Esophagus squamous epithelium (tissue), 4 donors: Measurements from ENCODE around the gene GTSE1.

ENCODE experiments used
- CTCF ChIP-seq, 6 experiments: fragments of 450-650 bp in 4 of 6; fragments of 200-600 bp in 2 of 6; sonication (generic) in 2 of 6; IDR thresholded peaks; one replicate each; pipeline ENCODE4 v1.5.1; 2016 to 2019; ENCODE audit warnings: antibody characterized with exemption in 6 of 6, mild to moderate bottlenecking in 4 of 6, moderate library complexity in 4 of 6
- POLR2A ChIP-seq, 4 donors: fragments of 450-650 bp; IDR thresholded peaks; one replicate each; pipeline ENCODE4 v1.6.1; 2017; ENCODE audit warnings: antibody characterized with exemption in 4 of 4, mild to moderate bottlenecking in 4 of 4, moderate library complexity in 3 of 4

GRCh38 chr22:46250783-46251125, 45.9 kb upstream of the GTSE1 start:
- TF ChIP-seq CTCF (IDR thresholded peaks at IDR 0.05) (no peak), POLR2A (IDR thresholded peaks at IDR 0.05) (no peak)
